MM.1S (cell line): ENCODE data around the gene SGCD.

ENCODE experiments used
- DNase-seq: peaks from one replicate; pipeline ENCODE4 v3.0.0-alpha.2; 2015
- H2AFZ ChIP-seq: fragments of 300-600 bp; sonication (generic); 2 replicates; pipeline ENCODE4 v1.6.0; 2016; ENCODE audit warnings: antibody characterized with exemption, low read length
- H3F3A ChIP-seq: fragments of 300-600 bp; sonication (generic); 2 replicates; pipeline ENCODE4 v1.6.1; 2016; ENCODE audit warnings: mild to moderate bottlenecking, antibody characterized with exemption, low read length, moderate library complexity, mixed read lengths; ENCODE audit not compliant: insufficient read depth
- H3K27ac ChIP-seq: fragments of 300-600 bp; sonication (generic); 2 replicates; pipeline ENCODE4 v1.5.1; 2016; ENCODE audit warnings: mild to moderate bottlenecking, low read length
- H3K27me3 ChIP-seq: fragments of 300-600 bp; sonication (generic); replicated peaks from 2 replicates; pipeline ENCODE4 v1.6.0; 2016; ENCODE audit warnings: low read length; ENCODE audit not compliant: insufficient read depth
- H3K36me3 ChIP-seq: fragments of 300-600 bp; sonication (generic); replicated peaks from 2 replicates; pipeline ENCODE4 v1.6.1; 2016; ENCODE audit warnings: mild to moderate bottlenecking, low read length, mixed read lengths; ENCODE audit not compliant: insufficient read depth
- H3K4me1 ChIP-seq: fragments of 300-600 bp; sonication (generic); 2 replicates; pipeline ENCODE4 v1.6.1; 2016; ENCODE audit warnings: low read length, mixed read lengths
- H3K4me2 ChIP-seq: fragments of 300-600 bp; sonication (generic); 2 replicates; pipeline ENCODE4 v1.6.0; 2016; ENCODE audit warnings: low read depth, low read length
- H3K4me3 ChIP-seq: fragments of 300-600 bp; sonication (generic); 2 replicates; pipeline ENCODE4 v1.5.1; 2016; ENCODE audit warnings: low read length, mixed read lengths
- H3K79me2 ChIP-seq: fragments of 300-600 bp; sonication (generic); 2 replicates; pipeline ENCODE4 v1.6.1; 2016; ENCODE audit warnings: mixed run types, low read length, mixed read lengths
- H3K9ac ChIP-seq: fragments of 300-600 bp; sonication (generic); 2 replicates; pipeline ENCODE4 v1.6.1; 2016; ENCODE audit warnings: low read length, mixed read lengths
- H3K9me2 ChIP-seq: fragments of 300-600 bp; sonication (generic); replicated peaks from 2 replicates; pipeline ENCODE4 v1.6.1; 2016; ENCODE audit warnings: mild to moderate bottlenecking, low read length, mixed read lengths; ENCODE audit not compliant: insufficient read depth
- H3K9me3 ChIP-seq: fragments of 300-600 bp; sonication (generic); replicated peaks from 2 replicates; pipeline ENCODE4 v1.6.1; 2016; ENCODE audit warnings: mild to moderate bottlenecking, low read length, mixed read lengths; ENCODE audit not compliant: insufficient read depth
- H4K20me1 ChIP-seq: fragments of 300-600 bp; sonication (generic); 2 replicates; pipeline ENCODE4 v1.6.1; 2016; ENCODE audit warnings: mild to moderate bottlenecking, low read length, moderate library complexity, mixed read lengths; ENCODE audit not compliant: insufficient read depth
- CTCF ChIP-seq: fragments of 300-600 bp; sonication (generic); IDR thresholded peaks from 2 replicates; pipeline ENCODE4 v1.5.1; 2016; ENCODE audit warnings: antibody characterized with exemption, low read length, mixed read lengths
- EZH2 ChIP-seq: fragments of 300-600 bp; sonication (generic); optimal IDR thresholded peaks from 2 replicates; pipeline ENCODE3; 2017; ENCODE audit warnings: low read depth, mild to moderate bottlenecking, antibody characterized with exemption, low read length, mixed read lengths
- EZH2phosphoT487 ChIP-seq: fragments of 300-600 bp; sonication (generic); IDR thresholded peaks from 2 replicates; pipeline ENCODE4 v1.6.1; 2018; ENCODE audit warnings: antibody characterized with exemption, low read length

Gene SGCD

GRCh38 chr5:156561651-156562050 is 234.7 kb downstream of the SGCD start:
- Histone ChIP-seq H4K20me1 (no peaks in the 10 kb centered on the region), H3K27me3 (no peaks in the 10 kb centered on the region), H3K4me3 (no peak overlapping the region), H3K36me3 (no peaks in the 10 kb centered on the region), H3K4me2 (no peak overlapping the region), H3K9me3 (no peaks in the 10 kb centered on the region), H3F3A (no peaks in the 10 kb centered on the region), H3K27ac (no peak overlapping the region), H2AFZ (no peak overlapping the region), H3K79me2 (no peaks in the 10 kb centered on the region), H3K4me1 (no peaks in the 10 kb centered on the region), H3K9ac (no peak overlapping the region), H3K9me2 (no peaks in the 10 kb centered on the region)
- DNase-seq: no peak
- TF ChIP-seq EZH2 (no peak), CTCF (no peak), EZH2phosphoT487 (no peak)

DNA sequence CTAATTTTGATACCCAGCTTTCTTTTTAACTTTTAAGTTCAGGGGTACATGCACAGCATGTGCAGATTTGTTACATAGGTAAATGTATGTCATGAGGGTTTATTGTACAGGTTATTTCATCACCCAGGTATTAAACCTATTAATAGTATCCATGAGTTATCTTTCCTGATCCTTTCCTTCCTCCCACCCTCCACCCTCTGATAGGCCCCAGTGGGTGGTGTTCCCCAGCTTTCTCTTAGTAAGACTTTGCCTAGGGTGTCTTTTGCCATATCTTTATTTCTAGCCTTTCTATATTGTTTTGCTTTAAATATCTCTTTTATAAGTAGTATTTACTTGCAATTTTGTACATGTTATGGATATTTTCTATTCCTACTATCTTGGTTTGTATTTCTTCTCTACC is 243.7 kb downstream of the SGCD start:
- no peaks in the 10 kb centered on the region for H3K9me2 ChIP-seq
- no peak overlapping the region for H3K4me3 ChIP-seq
- no peak overlapping the region for H3K4me2 ChIP-seq
- no peaks in the 10 kb centered on the region for H3F3A ChIP-seq
- H3K4me1 ChIP-seq: no peaks in the 10 kb centered on the region
- no peak overlapping the region for H3K27ac ChIP-seq
- no peak overlapping the region for H3K9ac ChIP-seq
- no peaks in the 10 kb centered on the region for H4K20me1 ChIP-seq
- no peak overlapping the region for H2AFZ ChIP-seq
- no peak for DNase-seq
- no peaks in the 10 kb centered on the region for H3K79me2 ChIP-seq
- TF ChIP-seq EZH2phosphoT487 (no peak), EZH2 (no peak), CTCF (no peak)
- H3K27me3 ChIP-seq: no peaks in the 10 kb centered on the region
- H3K36me3 ChIP-seq: no peaks in the 10 kb centered on the region
- no peaks in the 10 kb centered on the region for H3K9me3 ChIP-seq

- Histone ChIP-seq H3K4me1 (no peaks in the 10 kb centered on the region), H3K36me3 (no peaks in the 10 kb centered on the region), H4K20me1 (no peaks in the 10 kb centered on the region), H3K9me3 (no peaks in the 10 kb centered on the region), H3F3A (no peaks in the 10 kb centered on the region), H3K79me2 (no peaks in the 10 kb centered on the region), H2AFZ (no peak overlapping the region), H3K9ac (no peak overlapping the region), H3K27ac (no peak overlapping the region), H3K27me3 (no peaks in the 10 kb centered on the region), H3K4me2 (no peak overlapping the region), H3K4me3 (no peak overlapping the region), H3K9me2 (no peaks in the 10 kb centered on the region)
- TF ChIP-seq EZH2phosphoT487: no peak
- no peak for DNase-seq
Observed at GRCh38 chr5:156581725-156582124, 254.8 kb downstream of the SGCD start.

GRCh38 chr5:156582193-156582598 is 255.2 kb downstream of the SGCD start:
- H4K20me1 ChIP-seq: no peaks in the 10 kb centered on the region
- no peaks in the 10 kb centered on the region for H3K79me2 ChIP-seq

More at GRCh38 chr5:156582193-156582598, 255.2 kb downstream of the SGCD start:
- no peak overlapping the region for H3K4me3 ChIP-seq
- no peaks in the 10 kb centered on the region for H3K27me3 ChIP-seq
- no peak overlapping the region for H2AFZ ChIP-seq
- H3K36me3 ChIP-seq: no peaks in the 10 kb centered on the region
- no peak for DNase-seq
- H3K4me1 ChIP-seq: no peaks in the 10 kb centered on the region
- no peaks in the 10 kb centered on the region for H3K9me3 ChIP-seq
- no peaks in the 10 kb centered on the region for H3K9me2 ChIP-seq
- no peak overlapping the region for H3K9ac ChIP-seq
- no peak for TF ChIP-seq EZH2phosphoT487
- TF ChIP-seq CTCF: no peak
- no peak for TF ChIP-seq EZH2
- H3K27ac ChIP-seq: no peak overlapping the region
- no peak overlapping the region for H3K4me2 ChIP-seq
- no peaks in the 10 kb centered on the region for H3F3A ChIP-seq
